ENCODE measurements around the gene JAM3.

Gene JAM3

GRCh38 chr11:134032501-134033091, 36.3 kb upstream of the JAM3 start:
- Histone ChIP-seq H3K4me3 (ENCODE audit: low read length) (no peak overlapping the region), H3K9me2 (replicated peaks; ENCODE audit: control insufficient read depth, low read length) (no peaks in the 10 kb centered on the region), H4K20me1 (ENCODE audit: control insufficient read depth, insufficient read depth, low read depth, low read length) (no peaks in the 10 kb centered on the region), H3K79me2 (ENCODE audit: control insufficient read depth, low read length) (no peaks in the 10 kb centered on the region), H3K9me3 (ENCODE audit: control insufficient read depth, insufficient read depth, low read length) (no peaks in the 10 kb centered on the region), H3K4me1 (ENCODE audit: control insufficient read depth, low read length) (no peaks in the 10 kb centered on the region), H3K36me3 (ENCODE audit: control insufficient read depth, low read length) (no peaks in the 10 kb centered on the region), H3K27me3 (ENCODE audit: control insufficient read depth, low read length) (peaks cover 4% of the 10 kb centered on the region; the same call in 1 of the 2 replicates), H3F3A (ENCODE audit: control insufficient read depth, insufficient read depth) (no peaks in the 10 kb centered on the region), H3K4me2 (ENCODE audit: low read length) (no peak overlapping the region), H3K27ac (ENCODE audit: low read depth, low read length) (no peak overlapping the region)
- TF ChIP-seq CTCF (IDR thresholded peaks at IDR 0.05; ENCODE audit: low read depth, low read length, poor library complexity, severe bottlenecking) (no peak), EZH2phosphoT487 (IDR thresholded peaks at IDR 0.05; ENCODE audit: borderline replicate concordance, low read length) (no peak)

DNA sequence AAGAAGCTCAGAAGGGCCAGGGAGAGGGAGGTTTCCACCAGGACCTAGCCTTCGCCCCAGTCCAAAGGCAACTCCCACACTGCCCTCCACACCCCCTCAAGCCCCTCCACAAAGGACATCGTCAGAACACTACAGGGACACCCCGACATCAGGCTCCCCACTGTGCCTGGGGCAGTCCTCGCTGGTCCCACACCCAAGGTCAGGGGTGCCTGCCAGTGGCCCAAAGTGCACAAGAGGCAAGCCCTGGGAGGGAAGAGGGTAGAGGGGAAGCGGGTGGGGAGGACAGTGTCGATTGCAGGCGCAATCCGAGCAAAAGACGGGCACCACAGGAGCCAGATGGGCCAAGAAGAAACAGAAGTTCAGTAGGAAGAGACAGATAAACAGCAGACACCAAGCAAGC, 35.6 kb upstream of the JAM3 start:
- no peaks in the 10 kb centered on the region for H3K36me3 ChIP-seq (ENCODE audit: control insufficient read depth, low read length)
- H3K9me2 ChIP-seq (replicated peaks; ENCODE audit: control insufficient read depth, low read length) = no peaks in the 10 kb centered on the region
- TF ChIP-seq CTCF (IDR thresholded peaks at IDR 0.05; ENCODE audit: low read depth, low read length, poor library complexity, severe bottlenecking) (no peak), EZH2phosphoT487 (IDR thresholded peaks at IDR 0.05; ENCODE audit: borderline replicate concordance, low read length) (no peak)
- no peak overlapping the region for H3K27ac ChIP-seq (ENCODE audit: low read depth, low read length)
- H3K9me3 ChIP-seq (ENCODE audit: control insufficient read depth, insufficient read depth, low read length) = no peaks in the 10 kb centered on the region
- no peaks in the 10 kb centered on the region for H4K20me1 ChIP-seq (ENCODE audit: control insufficient read depth, insufficient read depth, low read depth, low read length)
- H3K4me3 ChIP-seq (ENCODE audit: low read length) = no peak overlapping the region
- H3K79me2 ChIP-seq (ENCODE audit: control insufficient read depth, low read length) = no peaks in the 10 kb centered on the region
- H3F3A ChIP-seq (ENCODE audit: control insufficient read depth, insufficient read depth) = no peaks in the 10 kb centered on the region
- H3K27me3 ChIP-seq (ENCODE audit: control insufficient read depth, low read length) = peaks cover 7% of the 10 kb centered on the region; the same call in 1 of the 2 replicates
- H3K4me1 ChIP-seq (ENCODE audit: control insufficient read depth, low read length) = no peaks in the 10 kb centered on the region
- H3K4me2 ChIP-seq (ENCODE audit: low read length) = no peak overlapping the region

- TF ChIP-seq CTCF (IDR thresholded peaks at IDR 0.05; ENCODE audit: low read depth, low read length, poor library complexity, severe bottlenecking) = no peak
- TF ChIP-seq EZH2phosphoT487 (IDR thresholded peaks at IDR 0.05; ENCODE audit: borderline replicate concordance, low read length) = no peak
- peaks cover 7% of the 10 kb centered on the region; the same call in 1 of the 2 replicates for H3K27me3 ChIP-seq (ENCODE audit: control insufficient read depth, low read length)
- no peaks in the 10 kb centered on the region for H3K36me3 ChIP-seq (ENCODE audit: control insufficient read depth, low read length)
- no peaks in the 10 kb centered on the region for H3K79me2 ChIP-seq (ENCODE audit: control insufficient read depth, low read length)
- H3K9me2 ChIP-seq (replicated peaks; ENCODE audit: control insufficient read depth, low read length) = no peaks in the 10 kb centered on the region
- no peaks in the 10 kb centered on the region for H4K20me1 ChIP-seq (ENCODE audit: control insufficient read depth, insufficient read depth, low read depth, low read length)
- no peak overlapping the region for H3K4me2 ChIP-seq (ENCODE audit: low read length)
- no peaks in the 10 kb centered on the region for H3K4me1 ChIP-seq (ENCODE audit: control insufficient read depth, low read length)
- no peak overlapping the region for H3K4me3 ChIP-seq (ENCODE audit: low read length)
- H3F3A ChIP-seq (ENCODE audit: control insufficient read depth, insufficient read depth) = no peaks in the 10 kb centered on the region
- H3K27ac ChIP-seq (ENCODE audit: low read depth, low read length) = no peak overlapping the region
- H3K9me3 ChIP-seq (ENCODE audit: control insufficient read depth, insufficient read depth, low read length) = no peaks in the 10 kb centered on the region
These were observed 35.0 kb upstream of the JAM3 start for GRCh38 chr11:134033696-134034491.

Data from DOHH2 (cell line).